DOHH2 (cell line): ENCODE data around the gene IL17REL.

ENCODE experiments used
- H3F3A ChIP-seq: fragments of 200-600 bp; sonication (generic), shearing (Covaris generic); 2 replicates; pipeline ENCODE4 v1.6.0; 2016; ENCODE audit warnings: antibody characterized with exemption, mild to moderate bottlenecking; ENCODE audit not compliant: control insufficient read depth, insufficient read depth
- H3K27ac ChIP-seq: fragments of 200-600 bp; sonication (generic); 2 replicates; pipeline ENCODE4 v1.5.1; 2014; ENCODE audit warnings: low read depth, mild to moderate bottlenecking, low read length, moderate library complexity
- H3K27me3 ChIP-seq: fragments of 200-600 bp; sonication (generic); 2 replicates; pipeline ENCODE4 v1.6.1; 2014; ENCODE audit warnings: mild to moderate bottlenecking, low read length, mixed read lengths; ENCODE audit not compliant: control insufficient read depth
- H3K36me3 ChIP-seq: fragments of 200-600 bp; sonication (generic); 2 replicates; pipeline ENCODE4 v1.6.1; 2014; ENCODE audit warnings: mild to moderate bottlenecking, low read length, moderate library complexity, mixed read lengths; ENCODE audit not compliant: control insufficient read depth
- H3K4me1 ChIP-seq: fragments of 200-600 bp; sonication (generic); 2 replicates; pipeline ENCODE4 v1.6.1; 2014; ENCODE audit warnings: mild to moderate bottlenecking, low read length, mixed read lengths; ENCODE audit not compliant: control insufficient read depth
- H3K4me2 ChIP-seq: fragments of 200-600 bp; sonication (generic); 2 replicates; pipeline ENCODE4 v1.6.0; 2014; ENCODE audit warnings: mild to moderate bottlenecking, low read length, moderate library complexity
- H3K4me3 ChIP-seq: fragments of 200-600 bp; sonication (generic); 2 replicates; pipeline ENCODE4 v1.5.1; 2014; ENCODE audit warnings: mild to moderate bottlenecking, low read length, mixed read lengths
- H3K79me2 ChIP-seq: fragments of 200-600 bp; sonication (generic); 2 replicates; pipeline ENCODE4 v1.6.1; 2014; ENCODE audit warnings: mild to moderate bottlenecking, low read length, mixed read lengths; ENCODE audit not compliant: control insufficient read depth
- H3K9me2 ChIP-seq: fragments of 200-600 bp; sonication (generic); replicated peaks from 2 replicates; pipeline ENCODE4 v1.6.1; 2014; ENCODE audit warnings: mild to moderate bottlenecking, low read length, mixed read lengths; ENCODE audit not compliant: control insufficient read depth
- H3K9me3 ChIP-seq: fragments of 200-600 bp; sonication (generic); 2 replicates; pipeline ENCODE4 v1.6.1; 2014; ENCODE audit warnings: antibody characterized with exemption, low read length, mixed read lengths; ENCODE audit not compliant: control insufficient read depth, insufficient read depth
- H4K20me1 ChIP-seq: fragments of 200-600 bp; sonication (generic); 2 replicates; pipeline ENCODE4 v1.6.0; 2014; ENCODE audit warnings: low read depth, mild to moderate bottlenecking, antibody characterized with exemption, low read length, moderate library complexity; ENCODE audit not compliant: control insufficient read depth, insufficient read depth
- CTCF ChIP-seq: fragments of 200-600 bp; sonication (generic); IDR thresholded peaks from one replicate; pipeline ENCODE4 v1.5.1; 2014; ENCODE audit warnings: antibody characterized with exemption, mild to moderate bottlenecking, low read depth, low read length; ENCODE audit not compliant: poor library complexity, severe bottlenecking
- EZH2phosphoT487 ChIP-seq: fragments of 200-600 bp; sonication (generic); IDR thresholded peaks from 2 replicates; pipeline ENCODE4 v1.6.1; 2017; ENCODE audit warnings: borderline replicate concordance, mild to moderate bottlenecking, antibody characterized with exemption, low read length, moderate library complexity, mixed read lengths

Gene IL17REL

GRCh38 chr22:49951986-49952896, 60.3 kb downstream of the IL17REL start:
- H3K9me2 ChIP-seq = no peaks in the 10 kb centered on the region
- H3K9me3 ChIP-seq = no peaks in the 10 kb centered on the region
- no peaks in the 10 kb centered on the region for H3K79me2 ChIP-seq
- H3K4me2 ChIP-seq = no peak overlapping the region
- H3K27ac ChIP-seq = no peak overlapping the region
- H3F3A ChIP-seq = no peaks in the 10 kb centered on the region
- H3K4me3 ChIP-seq = no peak overlapping the region
- H3K36me3 ChIP-seq = no peaks in the 10 kb centered on the region
- no peak for TF ChIP-seq CTCF
- no peak for TF ChIP-seq EZH2phosphoT487
- peaks cover 20% of the 10 kb centered on the region for H3K4me1 ChIP-seq
- no peaks in the 10 kb centered on the region for H3K27me3 ChIP-seq
- no peaks in the 10 kb centered on the region for H4K20me1 ChIP-seq

- H3K79me2 ChIP-seq = no peaks in the 10 kb centered on the region
- no peak overlapping the region for H3K27ac ChIP-seq
- TF ChIP-seq EZH2phosphoT487 (no peak), CTCF (no peak)
- no peaks in the 10 kb centered on the region for H3K36me3 ChIP-seq
- H3K27me3 ChIP-seq = no peaks in the 10 kb centered on the region
- H3K4me2 ChIP-seq = peak overlapping the region; percentile 24; the same call in 1 of the 2 replicates
- no peaks in the 10 kb centered on the region for H4K20me1 ChIP-seq
- no peak overlapping the region for H3K4me3 ChIP-seq
- no peaks in the 10 kb centered on the region for H3K9me3 ChIP-seq
- peaks cover 20% of the 10 kb centered on the region for H3K4me1 ChIP-seq
- no peaks in the 10 kb centered on the region for H3F3A ChIP-seq
- no peaks in the 10 kb centered on the region for H3K9me2 ChIP-seq
Measured at GRCh38 chr22:49951678-49951985, 60.9 kb downstream of the IL17REL start.

GRCh38 chr22:49951000-49951677, 61.4 kb downstream of the IL17REL start:
- H3F3A ChIP-seq = no peaks in the 10 kb centered on the region
- H3K4me2 ChIP-seq = peak overlapping the region; percentile 24
- no peaks in the 10 kb centered on the region for H3K79me2 ChIP-seq
- H4K20me1 ChIP-seq = no peaks in the 10 kb centered on the region
- no peaks in the 10 kb centered on the region for H3K27me3 ChIP-seq
- H3K9me2 ChIP-seq = no peaks in the 10 kb centered on the region
- H3K9me3 ChIP-seq = no peaks in the 10 kb centered on the region
- peaks cover 25% of the 10 kb centered on the region for H3K4me1 ChIP-seq
- H3K4me3 ChIP-seq = no peak overlapping the region
- H3K27ac ChIP-seq = no peak overlapping the region
- no peaks in the 10 kb centered on the region for H3K36me3 ChIP-seq
- TF ChIP-seq CTCF (no peak), EZH2phosphoT487 (no peak)
